GM18868 (cell line): ENCODE data around the gene WDR87.
"Not testable (repeated sequence)": the region's sequence is repeated elsewhere in the genome, so short reads cannot be mapped to it uniquely, and the experiment has no call there.

Source experiments
- ATAC-seq: cut with Tn5 transposase; IDR thresholded peaks from one replicate; pipeline ENCODE4 v1.9.1; 2021; ENCODE audit warnings: mild to moderate bottlenecking, moderate library complexity; ENCODE audit not compliant: unreplicated experiment

The WDR87 gene

GRCh38 chr19:37886571-37886970, 19.8 kb downstream of the WDR87 start:
- ATAC-seq = no peak

- no peak for ATAC-seq
Observed at GRCh38 chr19:37885392-37885791, 21.0 kb downstream of the WDR87 start.

GRCh38 chr19:37877147-37877546, 29.2 kb downstream of the WDR87 start:
- ATAC-seq = no peak

GRCh38 chr19:37876032-37876431, 30.4 kb downstream of the WDR87 start:
- ATAC-seq = no peak

GRCh38 chr19:37874784-37875183, 31.6 kb downstream of the WDR87 start:
- no peak for ATAC-seq

GRCh38 chr19:37872383-37872782, 34.0 kb downstream of the WDR87 start:
- no peak for ATAC-seq

- ATAC-seq = no peak
Observed at GRCh38 chr19:37869766-37870340, 36.5 kb downstream of the WDR87 start.

- ATAC-seq = no peak
Observed at GRCh38 chr19:37867831-37868230, 38.6 kb downstream of the WDR87 start.

- ATAC-seq = not testable (repeated sequence)
Observed at GRCh38 chr19:37865930-37866329, 40.5 kb downstream of the WDR87 start.

- ATAC-seq = no peak
Observed at GRCh38 chr19:37864501-37864900, 41.9 kb downstream of the WDR87 start.

- ATAC-seq = no peak
Observed at GRCh38 chr19:37855098-37855497, 51.3 kb downstream of the WDR87 start.

- ATAC-seq = no peak
Observed at GRCh38 chr19:37845932-37846331, 60.5 kb downstream of the WDR87 start.
